GM21723 (cell line): ENCODE data around the gene SNW1.
"Not testable (repeated sequence)": the region's sequence is repeated elsewhere in the genome, so short reads cannot be mapped to it uniquely, and the experiment has no call there.

ENCODE experiments used
- ATAC-seq: cut with Tn5 transposase; IDR thresholded peaks from one replicate; pipeline ENCODE4 v1.9.1; 2021; ENCODE audit warnings: mild to moderate bottlenecking, moderate library complexity; ENCODE audit not compliant: unreplicated experiment

The SNW1 gene

GRCh38 chr14:77752799-77753516 lies 8.0 kb downstream of the SNW1 start:
- no peak for ATAC-seq

- ATAC-seq = no peak
Observed at GRCh38 chr14:77752266-77752665, 8.7 kb downstream of the SNW1 start.

- ATAC-seq = not testable (repeated sequence)
Observed at GRCh38 chr14:77747425-77747824, 13.5 kb downstream of the SNW1 start.

GRCh38 chr14:77746064-77746702 lies 14.8 kb downstream of the SNW1 start:
- no peak for ATAC-seq

GRCh38 chr14:77741438-77741837 lies 19.5 kb downstream of the SNW1 start:
- no peak for ATAC-seq

- ATAC-seq = no peak
Observed at GRCh38 chr14:77738559-77739250, 22.3 kb downstream of the SNW1 start.

- no peak for ATAC-seq
Observed at GRCh38 chr14:77730976-77731497, 29.9 kb downstream of the SNW1 start.

- no peak for ATAC-seq
Observed at GRCh38 chr14:77722301-77722700, 38.7 kb downstream of the SNW1 start.

GRCh38 chr14:77721437-77721836 lies 39.5 kb downstream of the SNW1 start:
- no peak for ATAC-seq

GRCh38 chr14:77717608-77718305 lies 43.2 kb downstream of the SNW1 start:
- no peak for ATAC-seq

- ATAC-seq = no peak
Observed at GRCh38 chr14:77714926-77715325, 46.0 kb downstream of the SNW1 start.

- ATAC-seq = no peak
Observed at GRCh38 chr14:77710364-77710763, 50.6 kb downstream of the SNW1 start.

- ATAC-seq = no peak
Observed at GRCh38 chr14:77709412-77709811, 51.5 kb downstream of the SNW1 start.

GRCh38 chr14:77708749-77709148 lies 52.2 kb downstream of the SNW1 start:
- no peak for ATAC-seq

GRCh38 chr14:77707724-77708408 lies 53.1 kb downstream of the SNW1 start, which contains the start of the genes ALKBH1 and SLIRP:
TSS of gene ALKBH1 (minus strand) at chr14:77708023. CDS start at chr14:77708004, 19 bp downstream.
TSS of gene SLIRP (plus strand) at chr14:77708103. CDS start at chr14:77708112, 9 bp downstream.
- ATAC-seq = peak; percentile 98

GRCh38 chr14:77707355-77707723 lies 53.6 kb downstream of the SNW1 start:
- ATAC-seq = peak; percentile 37

GRCh38 chr14:77691259-77691658 lies 69.7 kb downstream of the SNW1 start:
- ATAC-seq = no peak

GRCh38 chr14:77682158-77682553 lies 78.8 kb downstream of the SNW1 start:
- ATAC-seq = no peak

- no peak for ATAC-seq
Observed at GRCh38 chr14:77681196-77682157, 79.5 kb downstream of the SNW1 start.
